H9 (cell line): Measurements from ENCODE around the gene SMAD6. TPM values are rescaled to one million over a fixed set of nuclear protein-coding genes. Genes with fewer than 3 reads are reported as not detected.

Source experiments
- DNase-seq: peaks from one replicate; pipeline ENCODE4 v3.0.0-alpha.2; 2017
- H2AFZ ChIP-seq: one replicate; pipeline ENCODE4 v1.6.1; 2013; ENCODE audit warnings: mild to moderate bottlenecking, low read length, control low read depth, moderate library complexity
- H2AK5ac ChIP-seq: 2 replicates; pipeline ENCODE4 v1.6.1; 2013; ENCODE audit warnings: low read length, control low read depth, mixed read lengths; ENCODE audit not compliant: insufficient read length
- H2BK120ac ChIP-seq: one replicate; pipeline ENCODE4 v1.6.1; 2013; ENCODE audit warnings: low read depth, mild to moderate bottlenecking, low read length, control low read depth, inconsistent platforms; ENCODE audit not compliant: poor library complexity, severe bottlenecking
- H2BK12ac ChIP-seq: 2 replicates; pipeline ENCODE4 v1.6.1; 2013; ENCODE audit warnings: low read length, control low read depth, mixed read lengths, low read depth; ENCODE audit not compliant: insufficient read length
- H2BK15ac ChIP-seq: 2 replicates; pipeline ENCODE4 v1.6.1; 2013; ENCODE audit warnings: low read depth, low read length, control low read depth
- H2BK20ac ChIP-seq: one replicate; pipeline ENCODE4 v1.6.1; 2013; ENCODE audit warnings: low read depth, mild to moderate bottlenecking, low read length, control low read depth, inconsistent platforms; ENCODE audit not compliant: poor library complexity, severe bottlenecking
- H2BK5ac ChIP-seq: 2 replicates; pipeline ENCODE4 v1.6.1; 2013; ENCODE audit warnings: low read length, control low read depth, mixed read lengths; ENCODE audit not compliant: insufficient read length
- H3K14ac ChIP-seq: 2 replicates; pipeline ENCODE4 v1.6.1; 2013; ENCODE audit warnings: low read length, control low read depth; ENCODE audit not compliant: insufficient read depth
- H3K18ac ChIP-seq: 2 replicates; pipeline ENCODE4 v1.6.1; 2013; ENCODE audit warnings: low read depth, mild to moderate bottlenecking, mixed read lengths, low read length, control low read depth; ENCODE audit not compliant: insufficient read length
- H3K23ac ChIP-seq: 2 replicates; pipeline ENCODE4 v1.6.1; 2013; ENCODE audit warnings: low read length, control low read depth, mixed read lengths, low read depth; ENCODE audit not compliant: insufficient read length
- H3K23me2 ChIP-seq: 2 replicates; pipeline ENCODE4 v1.6.1; 2013; ENCODE audit warnings: low read depth, mild to moderate bottlenecking, mixed read lengths, low read length, control low read depth; ENCODE audit not compliant: insufficient read length, poor library complexity, severe bottlenecking
- H3K27ac ChIP-seq: 2 replicates; pipeline ENCODE4 v1.5.1; 2013; ENCODE audit warnings: low read length, control low read depth, mixed read lengths, low read depth; ENCODE audit not compliant: insufficient read length
- H3K27me3 ChIP-seq: 2 replicates; pipeline ENCODE4 v1.6.1; 2013; ENCODE audit warnings: low read length, control low read depth, inconsistent platforms; ENCODE audit not compliant: insufficient read depth
- H3K4ac ChIP-seq: 2 replicates; pipeline ENCODE4 v1.6.1; 2013; ENCODE audit warnings: low read depth, mild to moderate bottlenecking, control low read depth, inconsistent platforms, low read length, moderate library complexity
- H3K4me1 ChIP-seq: 2 replicates; pipeline ENCODE4 v1.6.1; 2013; ENCODE audit warnings: low read length, control low read depth, inconsistent platforms; ENCODE audit not compliant: insufficient read depth
- H3K4me2 ChIP-seq: 2 replicates; pipeline ENCODE4 v1.6.1; 2013; ENCODE audit warnings: low read length, control low read depth, mixed read lengths; ENCODE audit not compliant: insufficient read length, insufficient read depth
- H3K56ac ChIP-seq: 2 replicates; pipeline ENCODE4 v1.6.1; 2013; ENCODE audit warnings: low read depth, mild to moderate bottlenecking, mixed read lengths, low read length, control low read depth; ENCODE audit not compliant: insufficient read length
- H3K79me1 ChIP-seq: 2 replicates; pipeline ENCODE4 v1.6.1; 2013; ENCODE audit warnings: low read depth, mild to moderate bottlenecking, moderate library complexity, low read length, control low read depth, inconsistent platforms; ENCODE audit not compliant: insufficient read depth, poor library complexity, severe bottlenecking
- H3K79me2 ChIP-seq: 2 replicates; pipeline ENCODE4 v1.6.1; 2013; ENCODE audit warnings: low read length, control low read depth, inconsistent platforms; ENCODE audit not compliant: insufficient read depth
- H3K9ac ChIP-seq: 2 replicates; pipeline ENCODE4 v1.6.1; 2013; ENCODE audit warnings: low read length, control low read depth, mixed read lengths; ENCODE audit not compliant: insufficient read length; ENCODE audit errors: extremely low read depth
- H3K9me3 ChIP-seq: one replicate; pipeline ENCODE4 v1.6.1; 2013; ENCODE audit warnings: low read depth, low read length, inconsistent platforms; ENCODE audit not compliant: control insufficient read depth
- H3T11ph ChIP-seq: one replicate; pipeline ENCODE4 v1.6.1; 2013; ENCODE audit warnings: mild to moderate bottlenecking, low read length, control low read depth, inconsistent platforms
- H4K20me1 ChIP-seq: one replicate; pipeline ENCODE4 v1.6.1; 2013; ENCODE audit not compliant: control insufficient read depth, insufficient read length, insufficient read depth
- H4K5ac ChIP-seq: 2 replicates; pipeline ENCODE4 v1.6.1; 2013; ENCODE audit warnings: low read depth, mild to moderate bottlenecking, mixed read lengths, low read length, control low read depth; ENCODE audit not compliant: insufficient read length
- H4K8ac ChIP-seq: replicated peaks from 2 replicates; pipeline ENCODE4 v1.6.1; 2013; ENCODE audit warnings: low read length, control low read depth, mixed read lengths, low read depth; ENCODE audit not compliant: insufficient read length
- H4K91ac ChIP-seq: 2 replicates; pipeline ENCODE4 v1.6.1; 2013; ENCODE audit warnings: low read depth, mild to moderate bottlenecking, moderate library complexity, mixed read lengths, low read length, control low read depth; ENCODE audit not compliant: insufficient read length
- H3K27ac Mint-ChIP-seq, 3 experiments: 2 replicates in 2 of 3; 3 replicates in 1 of 3; pipeline ENCODE4 v1.8.0; 2020 to 2021; ENCODE audit warnings: mixed read lengths in 3 of 3, mild to moderate bottlenecking in 1 of 3, moderate library complexity in 1 of 3
- H3K27me3 Mint-ChIP-seq: 2 replicates; pipeline ENCODE4 v1.8.0; 2021; ENCODE audit warnings: low read depth, mild to moderate bottlenecking, moderate library complexity, mixed read lengths
- H3K36me3 Mint-ChIP-seq, 3 experiments: 2 replicates in 2 of 3; 3 replicates in 1 of 3; pipeline ENCODE4 v1.8.0; 2020 to 2021; ENCODE audit warnings: low read depth in 3 of 3, mixed read lengths in 3 of 3; ENCODE audit not compliant: insufficient read depth in 1 of 3
- H3K4me1 Mint-ChIP-seq, 2 experiments: 2 replicates each; pipeline ENCODE4 v1.8.0; 2020; ENCODE audit warnings: mixed read lengths in 2 of 2
- H3K4me3 Mint-ChIP-seq, 2 experiments: 2 replicates in 1 of 2; 3 replicates in 1 of 2; pipeline ENCODE4 v1.8.0; 2020 to 2021; ENCODE audit warnings: mild to moderate bottlenecking in 2 of 2, mixed read lengths in 2 of 2, moderate library complexity in 1 of 2
- H3K9me3 Mint-ChIP-seq, 2 experiments: 2 replicates in 1 of 2; 3 replicates in 1 of 2; pipeline ENCODE4 v1.8.0; 2020; ENCODE audit warnings: mild to moderate bottlenecking in 2 of 2, mixed read lengths in 2 of 2, moderate library complexity in 1 of 2
- WGBS: extraction: QIAGEN DNeasy Blood & Tissue Kit; methylation state at CpG from one replicate; pipeline ENCODE4 v1.1.7; 2013; ENCODE audit warnings: missing lambda C conversion rate, low lambda C conversion rate, mixed read lengths; ENCODE audit not compliant: insufficient read length; ENCODE audit errors: extremely low coverage; 5-methylcytosine and 5-hydroxymethylcytosine counted together
- total RNA-seq: library from RNA; stranded (reverse); gene quantifications from 2 replicates; pipeline ENCODE4 v1.2.1, GENCODE V29; 2021
- TF ChIP-seq, protein P1 (sequence below): fragments of 200-600 bp; sonication (generic); conservative IDR thresholded peaks from 3 replicates; pipeline ENCODE4 v1.8.0; 2021; ENCODE audit warnings: antibody characterized with exemption, mild to moderate bottlenecking

The SMAD6 gene
- total RNA-seq, 1 experiment from 2014 or later, result 6.0 TPM

DNA sequence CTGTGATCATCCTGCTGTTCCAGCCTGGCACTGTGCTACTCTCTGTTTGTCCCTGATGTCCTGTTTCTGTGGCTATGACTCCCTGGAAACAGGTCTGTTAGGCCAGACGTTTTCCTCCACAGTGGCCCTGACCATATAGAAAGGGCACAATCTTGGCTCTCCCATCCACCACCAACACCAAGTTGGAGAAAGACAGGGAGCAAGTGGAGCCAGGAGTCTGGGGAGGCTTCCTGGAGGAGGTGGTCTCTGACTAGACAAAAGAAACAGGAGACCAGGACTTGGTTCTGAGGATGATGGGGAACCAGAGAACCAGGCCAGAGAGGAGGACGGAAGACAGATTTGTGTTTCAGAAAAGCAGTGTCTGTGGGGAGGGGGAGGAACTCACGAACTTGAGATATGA is 49.2 kb upstream of the SMAD6 start:
- Histone ChIP-seq H3K56ac (no peak overlapping the region), H2BK5ac (no peak overlapping the region), H3K9me3 (no peaks in the 10 kb centered on the region), H3K14ac (no peak overlapping the region), H4K5ac (no peak overlapping the region), H2AK5ac (no peak overlapping the region), H4K91ac (no peak overlapping the region), H2BK12ac (no peak overlapping the region), H3K23ac (no peak overlapping the region), H2BK15ac (no peak overlapping the region), H2BK120ac (no peak overlapping the region), H2AFZ (no peak overlapping the region), H3K79me2 (no peaks in the 10 kb centered on the region), H3K27ac (no peak overlapping the region), H3K4me2 (no peak overlapping the region), H3K4ac (no peak overlapping the region), H4K8ac (no peak overlapping the region), H4K20me1 (no peaks in the 10 kb centered on the region), H2BK20ac (no peak overlapping the region), H3K23me2 (peaks cover 4% of the 10 kb centered on the region), H3K18ac (no peak overlapping the region), H3K27me3 (no peaks in the 10 kb centered on the region), H3K4me1 (peaks cover 15% of the 10 kb centered on the region), H3K79me1 (no peaks in the 10 kb centered on the region), H3K9ac (no peak overlapping the region), H3T11ph (no peak overlapping the region)
- Mint-ChIP-seq H3K4me1 (peaks cover 38 to 59% of the 10 kb centered on the region in 2 experiments), H3K9me3 (no peaks in the 10 kb centered on the region; a peak in 1 of 5 replicates), H3K27ac (no peak overlapping the region), H3K27me3 (peaks cover 9% of the 10 kb centered on the region), H3K36me3 (no peaks in the 10 kb centered on the region), H3K4me3 (no peak overlapping the region)
- WGBS, result no CpG with 5 or more reads among the region's 3 CpGs
- no peak for DNase-seq
- TF ChIP-seq, protein P1, sequence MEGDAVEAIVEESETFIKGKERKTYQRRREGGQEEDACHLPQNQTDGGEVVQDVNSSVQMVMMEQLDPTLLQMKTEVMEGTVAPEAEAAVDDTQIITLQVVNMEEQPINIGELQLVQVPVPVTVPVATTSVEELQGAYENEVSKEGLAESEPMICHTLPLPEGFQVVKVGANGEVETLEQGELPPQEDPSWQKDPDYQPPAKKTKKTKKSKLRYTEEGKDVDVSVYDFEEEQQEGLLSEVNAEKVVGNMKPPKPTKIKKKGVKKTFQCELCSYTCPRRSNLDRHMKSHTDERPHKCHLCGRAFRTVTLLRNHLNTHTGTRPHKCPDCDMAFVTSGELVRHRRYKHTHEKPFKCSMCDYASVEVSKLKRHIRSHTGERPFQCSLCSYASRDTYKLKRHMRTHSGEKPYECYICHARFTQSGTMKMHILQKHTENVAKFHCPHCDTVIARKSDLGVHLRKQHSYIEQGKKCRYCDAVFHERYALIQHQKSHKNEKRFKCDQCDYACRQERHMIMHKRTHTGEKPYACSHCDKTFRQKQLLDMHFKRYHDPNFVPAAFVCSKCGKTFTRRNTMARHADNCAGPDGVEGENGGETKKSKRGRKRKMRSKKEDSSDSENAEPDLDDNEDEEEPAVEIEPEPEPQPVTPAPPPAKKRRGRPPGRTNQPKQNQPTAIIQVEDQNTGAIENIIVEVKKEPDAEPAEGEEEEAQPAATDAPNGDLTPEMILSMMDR, result no peak
